ENCODE measurements around the gene CLSTN2.

The CLSTN2 gene

DNA sequence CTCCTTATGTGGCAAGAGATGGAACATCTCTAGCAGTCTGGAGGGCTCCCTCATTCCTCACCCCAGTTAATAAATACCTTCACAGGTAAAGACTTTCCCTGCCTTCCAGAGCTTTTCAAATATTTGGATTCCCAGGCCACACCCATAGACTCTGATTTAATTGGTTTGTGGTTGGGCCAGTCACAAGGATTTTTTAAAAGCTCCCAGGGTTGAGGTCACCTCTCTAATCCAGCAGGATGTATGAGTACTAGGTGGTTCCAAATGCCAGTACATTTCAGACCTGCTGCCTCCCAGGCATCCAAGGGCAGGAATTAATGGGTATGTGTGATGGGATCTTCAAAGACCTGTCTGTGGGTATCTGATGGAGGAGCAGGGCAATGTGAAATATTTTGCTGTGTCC, 312.8 kb downstream of the CLSTN2 start:
- no peak for DNase-seq (ENCODE audit: low read depth, low spot score)
- H3K4me3 ChIP-seq (ENCODE audit: low read depth, low read length), result no peak overlapping the region
- TF ChIP-seq, protein P1, sequence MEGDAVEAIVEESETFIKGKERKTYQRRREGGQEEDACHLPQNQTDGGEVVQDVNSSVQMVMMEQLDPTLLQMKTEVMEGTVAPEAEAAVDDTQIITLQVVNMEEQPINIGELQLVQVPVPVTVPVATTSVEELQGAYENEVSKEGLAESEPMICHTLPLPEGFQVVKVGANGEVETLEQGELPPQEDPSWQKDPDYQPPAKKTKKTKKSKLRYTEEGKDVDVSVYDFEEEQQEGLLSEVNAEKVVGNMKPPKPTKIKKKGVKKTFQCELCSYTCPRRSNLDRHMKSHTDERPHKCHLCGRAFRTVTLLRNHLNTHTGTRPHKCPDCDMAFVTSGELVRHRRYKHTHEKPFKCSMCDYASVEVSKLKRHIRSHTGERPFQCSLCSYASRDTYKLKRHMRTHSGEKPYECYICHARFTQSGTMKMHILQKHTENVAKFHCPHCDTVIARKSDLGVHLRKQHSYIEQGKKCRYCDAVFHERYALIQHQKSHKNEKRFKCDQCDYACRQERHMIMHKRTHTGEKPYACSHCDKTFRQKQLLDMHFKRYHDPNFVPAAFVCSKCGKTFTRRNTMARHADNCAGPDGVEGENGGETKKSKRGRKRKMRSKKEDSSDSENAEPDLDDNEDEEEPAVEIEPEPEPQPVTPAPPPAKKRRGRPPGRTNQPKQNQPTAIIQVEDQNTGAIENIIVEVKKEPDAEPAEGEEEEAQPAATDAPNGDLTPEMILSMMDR (IDR thresholded peaks at IDR 0.05; ENCODE audit: low read depth, low read length), result no peak
- in situ Hi-C loops (cut with HindIII; ENCODE audit: low sequenced_read_pairs), result no loop called here

DNA sequence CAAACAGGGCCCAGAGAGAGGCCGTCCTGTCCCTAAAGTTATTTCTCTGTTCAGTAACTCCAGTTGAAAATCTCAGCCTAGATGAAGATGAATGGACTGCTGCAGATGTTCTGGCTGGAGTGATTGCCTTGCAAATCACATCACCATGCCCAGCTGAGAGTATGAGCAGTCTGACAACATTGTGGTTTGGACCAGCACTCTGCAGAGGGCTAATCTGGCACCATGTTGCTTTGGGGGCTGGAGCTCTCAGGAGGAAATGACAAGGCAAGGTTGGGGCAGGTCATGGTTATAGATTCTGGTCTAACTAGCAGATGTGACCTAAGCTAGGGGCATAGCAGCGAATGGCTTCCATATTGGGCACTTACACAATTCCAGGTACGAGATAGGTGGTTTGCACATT, 314.2 kb downstream of the CLSTN2 start:
- no peak overlapping the region for H3K4me3 ChIP-seq (ENCODE audit: low read depth, low read length)
- no peak for DNase-seq (ENCODE audit: low read depth, low spot score)
- in situ Hi-C loops (cut with HindIII; ENCODE audit: low sequenced_read_pairs), result no loop called here
- TF ChIP-seq, protein P1 (IDR thresholded peaks at IDR 0.05; ENCODE audit: low read depth, low read length), result no peak

- H3K4me3 ChIP-seq (ENCODE audit: low read depth, low read length), result no peak overlapping the region
- TF ChIP-seq, protein P1 (IDR thresholded peaks at IDR 0.05; ENCODE audit: low read depth, low read length), result no peak
- in situ Hi-C loops (cut with HindIII; ENCODE audit: low sequenced_read_pairs), result no loop called here
- no peak for DNase-seq (ENCODE audit: low read depth, low spot score)
Measured at GRCh38 chr3:140250010-140250855, 315.2 kb downstream of the CLSTN2 start.

- TF ChIP-seq, protein P1 (IDR thresholded peaks at IDR 0.05; ENCODE audit: low read depth, low read length), result no peak
- H3K4me3 ChIP-seq (ENCODE audit: low read depth, low read length), result no peak overlapping the region
- in situ Hi-C loops (cut with HindIII; ENCODE audit: low sequenced_read_pairs), result no loop called here
- no peak for DNase-seq (ENCODE audit: low read depth, low spot score)
Measured at GRCh38 chr3:140250945-140251344, 316.0 kb downstream of the CLSTN2 start.

GRCh38 chr3:140251678-140252077, 316.7 kb downstream of the CLSTN2 start:
- in situ Hi-C loops (cut with HindIII; ENCODE audit: low sequenced_read_pairs), result no loop called here
- TF ChIP-seq, protein P1 (IDR thresholded peaks at IDR 0.05; ENCODE audit: low read depth, low read length), result no peak
- no peak for DNase-seq (ENCODE audit: low read depth, low spot score)
- no peak overlapping the region for H3K4me3 ChIP-seq (ENCODE audit: low read depth, low read length)

DNA sequence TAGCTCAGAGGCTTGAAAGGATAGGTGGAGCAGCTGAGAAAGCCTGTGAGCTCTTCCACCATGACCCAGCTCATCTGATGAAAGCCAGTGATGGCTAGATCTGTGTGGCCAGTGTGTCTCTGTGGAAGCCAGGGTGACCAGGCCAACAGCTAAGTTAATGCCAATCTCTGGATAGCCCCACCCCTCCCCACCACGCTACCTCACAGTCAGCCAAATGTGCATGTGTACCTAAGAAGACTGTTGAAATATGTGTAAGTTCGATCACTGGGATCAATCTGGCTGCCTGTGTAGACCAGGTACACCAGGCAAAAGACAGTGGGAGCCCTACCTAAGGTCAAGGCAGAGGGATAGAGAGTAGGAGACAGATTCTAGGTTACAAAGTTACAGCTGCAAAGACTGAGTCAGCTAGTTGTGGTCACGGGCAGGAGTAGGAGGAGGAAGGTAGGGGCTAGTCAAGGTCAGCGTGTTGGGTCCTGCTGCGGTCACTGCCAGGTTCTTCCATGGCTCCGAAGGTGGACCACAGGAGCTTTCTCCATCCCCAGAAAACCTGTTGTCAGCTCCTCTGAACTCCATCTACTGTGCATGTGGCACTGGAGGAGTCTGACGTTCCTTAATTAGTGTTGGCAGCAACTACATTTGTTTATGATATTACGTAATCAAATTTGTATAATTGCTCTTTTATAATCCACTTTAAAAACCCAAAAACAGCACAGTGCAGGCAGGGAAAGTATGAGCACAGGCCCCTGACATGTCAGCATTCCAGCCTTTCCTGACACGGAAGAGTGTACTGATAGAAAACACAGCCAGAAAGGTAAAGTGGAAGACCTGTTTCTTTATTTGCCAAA, 318.0 kb downstream of the CLSTN2 start:
- in situ Hi-C loops (cut with HindIII; ENCODE audit: low sequenced_read_pairs), result no loop called here
- no peak overlapping the region for H3K4me3 ChIP-seq (ENCODE audit: low read depth, low read length)
- TF ChIP-seq, protein P1 (IDR thresholded peaks at IDR 0.05; ENCODE audit: low read depth, low read length), result no peak
- DNase-seq (ENCODE audit: low read depth, low spot score), result no peak

Data from astrocyte of the spinal cord (primary cell).